GM23338 (cell line): ENCODE data around the gene FAM229B. TPM values are rescaled to one million over a fixed set of nuclear protein-coding genes. Genes with fewer than 3 reads are reported as not detected.

ENCODE experiments used
- ATAC-seq: fragments of 200-7000 bp; cut with Tn5 transposase; 3 replicates; pipeline ENCODE4 v1.9.1; 2020
- DNase-seq: peaks from one replicate; pipeline ENCODE4 v3.0.0-alpha.2; 2015; ENCODE audit warnings: low spot score
- H2AFZ ChIP-seq: fragments of 200-600 bp; sonication (generic); 2 replicates; pipeline ENCODE4 v1.8.0; 2016; ENCODE audit warnings: antibody characterized with exemption, mild to moderate bottlenecking, moderate library complexity
- H3F3A ChIP-seq: fragments of 200-600 bp; sonication (generic); replicated peaks from 2 replicates; pipeline ENCODE4 v1.8.0; 2017; ENCODE audit warnings: antibody characterized with exemption, mixed run types, low read depth
- H3K27ac ChIP-seq: fragments of 200-600 bp; sonication (generic); 2 replicates; pipeline ENCODE4 v1.6.1; 2016; ENCODE audit warnings: low read depth
- H3K27me3 ChIP-seq: fragments of 200-600 bp; sonication (generic); 2 replicates; pipeline ENCODE4 v1.8.0; 2016; ENCODE audit warnings: mild to moderate bottlenecking, mixed run types, moderate library complexity; ENCODE audit not compliant: insufficient read depth
- H3K36me3 ChIP-seq: fragments of 200-600 bp; sonication (generic); 2 replicates; pipeline ENCODE4 v1.8.0; 2016; ENCODE audit warnings: mild to moderate bottlenecking; ENCODE audit not compliant: insufficient read depth
- H3K4me1 ChIP-seq: fragments of 200-600 bp; sonication (generic); 2 replicates; pipeline ENCODE4 v1.8.0; 2016; ENCODE audit warnings: mild to moderate bottlenecking, moderate library complexity; ENCODE audit not compliant: insufficient read depth
- H3K4me2 ChIP-seq: fragments of 200-600 bp; sonication (generic); 2 replicates; pipeline ENCODE4 v1.7.1; 2017; ENCODE audit warnings: mixed run types
- H3K4me3 ChIP-seq: fragments of 200-600 bp; sonication (generic); 2 replicates; pipeline ENCODE4 v1.6.1; 2016; ENCODE audit warnings: mixed run types
- H3K79me2 ChIP-seq: fragments of 200-600 bp; sonication (generic); replicated peaks from 2 replicates; pipeline ENCODE4 v1.8.0; 2017; ENCODE audit warnings: mild to moderate bottlenecking; ENCODE audit not compliant: insufficient read depth
- H3K9me2 ChIP-seq: fragments of 200-600 bp; sonication (generic); 2 replicates; pipeline ENCODE4 v1.8.0; 2017; ENCODE audit not compliant: insufficient read depth
- H4K20me1 ChIP-seq: fragments of 200-600 bp; sonication (generic); replicated peaks from 2 replicates; pipeline ENCODE4 v1.8.0; 2017; ENCODE audit warnings: mild to moderate bottlenecking; ENCODE audit not compliant: insufficient read depth
- H3K27ac Mint-ChIP-seq: 2 replicates; pipeline ENCODE4 v1.8.0; 2020; ENCODE audit warnings: inconsistent platforms, mild to moderate bottlenecking, moderate library complexity, mixed read lengths
- H3K27me3 Mint-ChIP-seq: 3 replicates; pipeline ENCODE4 v1.8.0; 2022; ENCODE audit warnings: low read depth, mild to moderate bottlenecking, moderate library complexity, mixed read lengths, inconsistent platforms; ENCODE audit not compliant: insufficient read depth, poor library complexity
- H3K36me3 Mint-ChIP-seq: 3 replicates; pipeline ENCODE4 v1.8.0; 2021; ENCODE audit warnings: low read depth, mild to moderate bottlenecking, inconsistent platforms, moderate library complexity, mixed read lengths
- H3K4me1 Mint-ChIP-seq: 3 replicates; pipeline ENCODE4 v1.8.0; 2020; ENCODE audit warnings: mild to moderate bottlenecking, inconsistent platforms, mixed read lengths
- H3K4me3 Mint-ChIP-seq: 3 replicates; pipeline ENCODE4 v1.8.0; 2021; ENCODE audit warnings: moderate library complexity, mild to moderate bottlenecking, inconsistent platforms, mixed read lengths
- H3K9me3 Mint-ChIP-seq: 3 replicates; pipeline ENCODE4 v1.8.0; 2020; ENCODE audit warnings: moderate library complexity, mild to moderate bottlenecking, inconsistent platforms, mixed read lengths
- CREB1 ChIP-seq: fragments of 250-450 bp; sonication (Bioruptor Pico); IDR thresholded peaks from 2 replicates; pipeline ENCODE4 v1.5.0; 2020; ENCODE audit warnings: low read depth, mild to moderate bottlenecking, moderate library complexity
- EZH2 ChIP-seq: fragments of 200-600 bp; sonication (generic); IDR thresholded peaks from one replicate; pipeline ENCODE4 v1.8.0; 2017; ENCODE audit warnings: antibody characterized with exemption, mild to moderate bottlenecking, low read depth; ENCODE audit not compliant: unreplicated experiment
- NANOG ChIP-seq: IDR thresholded peaks from 2 replicates; pipeline ENCODE4 v1.6.1; 2016; ENCODE audit warnings: antibody characterized with exemption, borderline replicate concordance
- STAT1 ChIP-seq: IDR thresholded peaks from one replicate; pipeline ENCODE4 v1.6.1; 2016; ENCODE audit warnings: antibody characterized with exemption; ENCODE audit not compliant: unreplicated experiment
- ZNF331 ChIP-seq: fragments of 250-450 bp; sonication (Bioruptor Pico); IDR thresholded peaks from 2 replicates; pipeline ENCODE4 v1.5.0; 2020; ENCODE audit warnings: low read depth, mild to moderate bottlenecking, moderate library complexity
- polyA plus RNA-seq: library from polyadenylated mRNA; unstranded; fragments of >200 nt; fragmentation: Nextera tagmentation; extraction: Ambion mirVana; gene quantifications from 2 replicates; pipeline ENCODE4 v1.2.1, GENCODE V29; 2016
- total RNA-seq: library from RNA; depleted of rRNA; stranded (reverse); fragments of >200 nt; shearing (Covaris generic); gene quantifications from 2 replicates; pipeline ENCODE4 v1.2.3, GENCODE V29; 2014
- TF ChIP-seq, protein P1 (sequence below): IDR thresholded peaks from one replicate; pipeline ENCODE4 v1.6.1; 2018; ENCODE audit warnings: antibody characterized with exemption; ENCODE audit not compliant: unreplicated experiment
- TF ChIP-seq, protein P2 (sequence below): IDR thresholded peaks from 2 replicates; pipeline ENCODE4 v1.6.1; 2016; ENCODE audit warnings: antibody characterized with exemption
- TF ChIP-seq, protein P3 (sequence below): fragments of 250-450 bp; sonication (Bioruptor Pico); IDR thresholded peaks from 2 replicates; pipeline ENCODE4 v1.5.0; 2020; ENCODE audit warnings: mild to moderate bottlenecking, moderate library complexity
- TF ChIP-seq, protein P4 (sequence below), 2 experiments: fragments of 200-600 bp in 1 of 2; sonication (generic) in 1 of 2; conservative IDR thresholded peaks; 2 replicates each; pipeline versions ENCODE4 v1.5.1 to v1.6.1; 2016 to 2017; ENCODE audit warnings: antibody characterized with exemption in 2 of 2, low read depth in 2 of 2, mild to moderate bottlenecking in 2 of 2, moderate library complexity in 1 of 2

Gene FAM229B
- total and polyA plus RNA-seq, 2 experiments from 2014 or later = 4.4 to 32.9 TPM

- ATAC-seq = no peak
- H3K9me3 Mint-ChIP-seq = no peaks in the 10 kb centered on the region
These were observed 56.9 kb downstream of the FAM229B start for GRCh38 chr6:112144145-112144926.

More at GRCh38 chr6:112144145-112144926, 56.9 kb downstream of the FAM229B start:
- Histone ChIP-seq H3K27ac (no peak overlapping the region), H3K27me3 (no peaks in the 10 kb centered on the region), H3K4me3 (no peak overlapping the region), H3F3A (no peaks in the 10 kb centered on the region), H3K79me2 (no peaks in the 10 kb centered on the region), H3K4me2 (no peak overlapping the region), H3K4me1 (no peaks in the 10 kb centered on the region), H3K36me3 (no peaks in the 10 kb centered on the region), H3K9me2 (no peaks in the 10 kb centered on the region), H4K20me1 (no peaks in the 10 kb centered on the region), H2AFZ (peak overlapping the region; percentile 12; the same call in 1 of the 2 replicates)
- H3K4me1 Mint-ChIP-seq = no peaks in the 10 kb centered on the region; the same call in 2 of the 3 replicates
- H3K4me3 Mint-ChIP-seq = no peak overlapping the region
- TF ChIP-seq EZH2 (no peak), STAT1 (no peak), CREB1 (no peak), NANOG (no peak), ZNF331 (CRISPR knock-in tag) (no peak)
- TF ChIP-seq, protein P1, sequence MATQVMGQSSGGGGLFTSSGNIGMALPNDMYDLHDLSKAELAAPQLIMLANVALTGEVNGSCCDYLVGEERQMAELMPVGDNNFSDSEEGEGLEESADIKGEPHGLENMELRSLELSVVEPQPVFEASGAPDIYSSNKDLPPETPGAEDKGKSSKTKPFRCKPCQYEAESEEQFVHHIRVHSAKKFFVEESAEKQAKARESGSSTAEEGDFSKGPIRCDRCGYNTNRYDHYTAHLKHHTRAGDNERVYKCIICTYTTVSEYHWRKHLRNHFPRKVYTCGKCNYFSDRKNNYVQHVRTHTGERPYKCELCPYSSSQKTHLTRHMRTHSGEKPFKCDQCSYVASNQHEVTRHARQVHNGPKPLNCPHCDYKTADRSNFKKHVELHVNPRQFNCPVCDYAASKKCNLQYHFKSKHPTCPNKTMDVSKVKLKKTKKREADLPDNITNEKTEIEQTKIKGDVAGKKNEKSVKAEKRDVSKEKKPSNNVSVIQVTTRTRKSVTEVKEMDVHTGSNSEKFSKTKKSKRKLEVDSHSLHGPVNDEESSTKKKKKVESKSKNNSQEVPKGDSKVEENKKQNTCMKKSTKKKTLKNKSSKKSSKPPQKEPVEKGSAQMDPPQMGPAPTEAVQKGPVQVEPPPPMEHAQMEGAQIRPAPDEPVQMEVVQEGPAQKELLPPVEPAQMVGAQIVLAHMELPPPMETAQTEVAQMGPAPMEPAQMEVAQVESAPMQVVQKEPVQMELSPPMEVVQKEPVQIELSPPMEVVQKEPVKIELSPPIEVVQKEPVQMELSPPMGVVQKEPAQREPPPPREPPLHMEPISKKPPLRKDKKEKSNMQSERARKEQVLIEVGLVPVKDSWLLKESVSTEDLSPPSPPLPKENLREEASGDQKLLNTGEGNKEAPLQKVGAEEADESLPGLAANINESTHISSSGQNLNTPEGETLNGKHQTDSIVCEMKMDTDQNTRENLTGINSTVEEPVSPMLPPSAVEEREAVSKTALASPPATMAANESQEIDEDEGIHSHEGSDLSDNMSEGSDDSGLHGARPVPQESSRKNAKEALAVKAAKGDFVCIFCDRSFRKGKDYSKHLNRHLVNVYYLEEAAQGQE = no peak
- TF ChIP-seq, protein P2, sequence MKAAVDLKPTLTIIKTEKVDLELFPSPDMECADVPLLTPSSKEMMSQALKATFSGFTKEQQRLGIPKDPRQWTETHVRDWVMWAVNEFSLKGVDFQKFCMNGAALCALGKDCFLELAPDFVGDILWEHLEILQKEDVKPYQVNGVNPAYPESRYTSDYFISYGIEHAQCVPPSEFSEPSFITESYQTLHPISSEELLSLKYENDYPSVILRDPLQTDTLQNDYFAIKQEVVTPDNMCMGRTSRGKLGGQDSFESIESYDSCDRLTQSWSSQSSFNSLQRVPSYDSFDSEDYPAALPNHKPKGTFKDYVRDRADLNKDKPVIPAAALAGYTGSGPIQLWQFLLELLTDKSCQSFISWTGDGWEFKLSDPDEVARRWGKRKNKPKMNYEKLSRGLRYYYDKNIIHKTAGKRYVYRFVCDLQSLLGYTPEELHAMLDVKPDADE = no peak
- TF ChIP-seq, protein P3, sequence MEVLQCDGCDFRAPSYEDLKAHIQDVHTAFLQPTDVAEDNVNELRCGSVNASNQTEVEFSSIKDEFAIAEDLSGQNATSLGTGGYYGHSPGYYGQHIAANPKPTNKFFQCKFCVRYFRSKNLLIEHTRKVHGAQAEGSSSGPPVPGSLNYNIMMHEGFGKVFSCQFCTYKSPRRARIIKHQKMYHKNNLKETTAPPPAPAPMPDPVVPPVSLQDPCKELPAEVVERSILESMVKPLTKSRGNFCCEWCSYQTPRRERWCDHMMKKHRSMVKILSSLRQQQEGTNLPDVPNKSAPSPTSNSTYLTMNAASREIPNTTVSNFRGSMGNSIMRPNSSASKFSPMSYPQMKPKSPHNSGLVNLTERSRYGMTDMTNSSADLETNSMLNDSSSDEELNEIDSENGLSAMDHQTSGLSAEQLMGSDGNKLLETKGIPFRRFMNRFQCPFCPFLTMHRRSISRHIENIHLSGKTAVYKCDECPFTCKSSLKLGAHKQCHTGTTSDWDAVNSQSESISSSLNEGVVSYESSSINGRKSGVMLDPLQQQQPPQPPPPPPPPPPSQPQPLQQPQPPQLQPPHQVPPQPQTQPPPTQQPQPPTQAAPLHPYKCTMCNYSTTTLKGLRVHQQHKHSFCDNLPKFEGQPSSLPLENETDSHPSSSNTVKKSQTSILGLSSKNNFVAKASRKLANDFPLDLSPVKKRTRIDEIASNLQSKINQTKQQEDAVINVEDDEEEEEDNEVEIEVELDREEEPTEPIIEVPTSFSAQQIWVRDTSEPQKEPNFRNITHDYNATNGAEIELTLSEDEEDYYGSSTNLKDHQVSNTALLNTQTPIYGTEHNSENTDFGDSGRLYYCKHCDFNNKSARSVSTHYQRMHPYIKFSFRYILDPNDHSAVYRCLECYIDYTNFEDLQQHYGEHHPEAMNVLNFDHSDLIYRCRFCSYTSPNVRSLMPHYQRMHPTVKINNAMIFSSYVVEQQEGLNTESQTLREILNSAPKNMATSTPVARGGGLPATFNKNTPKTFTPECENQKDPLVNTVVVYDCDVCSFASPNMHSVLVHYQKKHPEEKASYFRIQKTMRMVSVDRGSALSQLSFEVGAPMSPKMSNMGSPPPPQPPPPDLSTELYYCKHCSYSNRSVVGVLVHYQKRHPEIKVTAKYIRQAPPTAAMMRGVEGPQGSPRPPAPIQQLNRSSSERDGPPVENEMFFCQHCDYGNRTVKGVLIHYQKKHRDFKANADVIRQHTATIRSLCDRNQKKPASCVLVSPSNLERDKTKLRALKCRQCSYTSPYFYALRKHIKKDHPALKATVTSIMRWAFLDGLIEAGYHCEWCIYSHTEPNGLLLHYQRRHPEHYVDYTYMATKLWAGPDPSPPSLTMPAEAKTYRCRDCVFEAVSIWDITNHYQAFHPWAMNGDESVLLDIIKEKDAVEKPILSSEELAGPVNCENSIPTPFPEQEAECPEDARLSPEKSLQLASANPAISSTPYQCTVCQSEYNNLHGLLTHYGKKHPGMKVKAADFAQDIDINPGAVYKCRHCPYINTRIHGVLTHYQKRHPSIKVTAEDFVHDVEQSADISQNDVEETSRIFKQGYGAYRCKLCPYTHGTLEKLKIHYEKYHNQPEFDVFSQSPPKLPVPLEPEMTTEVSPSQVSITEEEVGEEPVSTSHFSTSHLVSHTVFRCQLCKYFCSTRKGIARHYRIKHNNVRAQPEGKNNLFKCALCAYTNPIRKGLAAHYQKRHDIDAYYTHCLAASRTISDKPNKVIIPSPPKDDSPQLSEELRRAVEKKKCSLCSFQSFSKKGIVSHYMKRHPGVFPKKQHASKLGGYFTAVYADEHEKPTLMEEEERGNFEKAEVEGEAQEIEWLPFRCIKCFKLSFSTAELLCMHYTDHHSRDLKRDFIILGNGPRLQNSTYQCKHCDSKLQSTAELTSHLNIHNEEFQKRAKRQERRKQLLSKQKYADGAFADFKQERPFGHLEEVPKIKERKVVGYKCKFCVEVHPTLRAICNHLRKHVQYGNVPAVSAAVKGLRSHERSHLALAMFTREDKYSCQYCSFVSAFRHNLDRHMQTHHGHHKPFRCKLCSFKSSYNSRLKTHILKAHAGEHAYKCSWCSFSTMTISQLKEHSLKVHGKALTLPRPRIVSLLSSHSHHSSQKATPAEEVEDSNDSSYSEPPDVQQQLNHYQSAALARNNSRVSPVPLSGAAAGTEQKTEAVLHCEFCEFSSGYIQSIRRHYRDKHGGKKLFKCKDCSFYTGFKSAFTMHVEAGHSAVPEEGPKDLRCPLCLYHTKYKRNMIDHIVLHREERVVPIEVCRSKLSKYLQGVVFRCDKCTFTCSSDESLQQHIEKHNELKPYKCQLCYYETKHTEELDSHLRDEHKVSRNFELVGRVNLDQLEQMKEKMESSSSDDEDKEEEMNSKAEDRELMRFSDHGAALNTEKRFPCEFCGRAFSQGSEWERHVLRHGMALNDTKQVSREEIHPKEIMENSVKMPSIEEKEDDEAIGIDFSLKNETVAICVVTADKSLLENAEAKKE (CRISPR knock-in tag) = no peak
- TF ChIP-seq, protein P4, sequence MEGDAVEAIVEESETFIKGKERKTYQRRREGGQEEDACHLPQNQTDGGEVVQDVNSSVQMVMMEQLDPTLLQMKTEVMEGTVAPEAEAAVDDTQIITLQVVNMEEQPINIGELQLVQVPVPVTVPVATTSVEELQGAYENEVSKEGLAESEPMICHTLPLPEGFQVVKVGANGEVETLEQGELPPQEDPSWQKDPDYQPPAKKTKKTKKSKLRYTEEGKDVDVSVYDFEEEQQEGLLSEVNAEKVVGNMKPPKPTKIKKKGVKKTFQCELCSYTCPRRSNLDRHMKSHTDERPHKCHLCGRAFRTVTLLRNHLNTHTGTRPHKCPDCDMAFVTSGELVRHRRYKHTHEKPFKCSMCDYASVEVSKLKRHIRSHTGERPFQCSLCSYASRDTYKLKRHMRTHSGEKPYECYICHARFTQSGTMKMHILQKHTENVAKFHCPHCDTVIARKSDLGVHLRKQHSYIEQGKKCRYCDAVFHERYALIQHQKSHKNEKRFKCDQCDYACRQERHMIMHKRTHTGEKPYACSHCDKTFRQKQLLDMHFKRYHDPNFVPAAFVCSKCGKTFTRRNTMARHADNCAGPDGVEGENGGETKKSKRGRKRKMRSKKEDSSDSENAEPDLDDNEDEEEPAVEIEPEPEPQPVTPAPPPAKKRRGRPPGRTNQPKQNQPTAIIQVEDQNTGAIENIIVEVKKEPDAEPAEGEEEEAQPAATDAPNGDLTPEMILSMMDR (conservative IDR thresholded peaks at IDR 0.05; ENCODE audit: low read depth in 2 of 2) = no peak
- no peaks in the 10 kb centered on the region for H3K27me3 Mint-ChIP-seq
- no peak overlapping the region for H3K27ac Mint-ChIP-seq
- DNase-seq = no peak
- H3K36me3 Mint-ChIP-seq = no peaks in the 10 kb centered on the region
